GM13977 (cell line): Measurements from ENCODE around the gene CAMKMT.

Experiments
- DNase-seq: peaks from one replicate; pipeline ENCODE4 v3.0.0; 2012; ENCODE audit warnings: low spot score
- CTCF ChIP-seq: IDR thresholded peaks from 2 replicates; pipeline ENCODE4 v1.5.1; 2012; ENCODE audit warnings: mild to moderate bottlenecking, control low read depth; ENCODE audit not compliant: insufficient read depth; ENCODE audit errors: extremely low read depth, missing control alignments
- in situ Hi-C: fragments of 300-500 bp; cut with MboI; formaldehyde crosslinking; loops from one replicate; pipeline ENCODE4 v1.12.0; 2022; ENCODE audit warnings: low sequenced_read_pairs, low pct_unique_long_range_greater_than_20kb, mixed read lengths, inconsistent platforms; ENCODE audit not compliant: unreplicated experiment

Gene CAMKMT

GRCh38 chr2:44361330-44362206 is at the start of gene CAMKMT, which contains the start of gene PREPL:
Gene CAMKMT (plus strand): TSS chr2:44361947.
Gene PREPL (minus strand): TSS chr2:44361494. CDS start chr2:44346342, 15,152 bp downstream.
- TF ChIP-seq CTCF = no peak
- DNase-seq = peak; percentile 94
- in situ Hi-C loops = no loop called here

- no peak for DNase-seq
- in situ Hi-C loops = no loop called here
- TF ChIP-seq CTCF = no peak
These were observed 47.4 kb upstream of the CAMKMT start for GRCh38 chr2:44314362-44314761.

DNA sequence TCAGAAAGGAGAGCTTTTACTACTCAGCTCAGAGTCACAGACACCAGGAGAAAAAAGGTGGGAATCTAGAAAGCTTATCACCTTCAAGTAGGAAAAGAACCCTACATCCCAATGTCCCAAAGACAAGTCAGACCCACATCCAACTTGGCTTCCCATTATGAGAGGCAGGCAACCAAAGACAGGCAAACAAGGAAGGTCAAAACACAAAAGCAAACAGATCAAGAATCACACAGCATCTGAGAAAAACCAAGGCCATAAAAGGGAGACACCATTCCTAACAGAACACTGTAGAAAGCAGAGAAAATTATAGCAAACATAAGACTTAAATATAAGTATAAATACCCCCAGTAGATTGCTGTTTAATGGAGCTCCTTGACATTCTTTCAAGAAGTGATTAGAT is 45.8 kb upstream of the CAMKMT start:
- TF ChIP-seq CTCF = no peak
- in situ Hi-C loops = no loop called here

GRCh38 chr2:44320832-44321231 is 40.9 kb upstream of the CAMKMT start:
- DNase-seq = no peak
- TF ChIP-seq CTCF = no peak
- in situ Hi-C loops = no loop called here

More for the DNA sequence above, 45.8 kb upstream of the CAMKMT start:
- DNase-seq = no peak

DNA sequence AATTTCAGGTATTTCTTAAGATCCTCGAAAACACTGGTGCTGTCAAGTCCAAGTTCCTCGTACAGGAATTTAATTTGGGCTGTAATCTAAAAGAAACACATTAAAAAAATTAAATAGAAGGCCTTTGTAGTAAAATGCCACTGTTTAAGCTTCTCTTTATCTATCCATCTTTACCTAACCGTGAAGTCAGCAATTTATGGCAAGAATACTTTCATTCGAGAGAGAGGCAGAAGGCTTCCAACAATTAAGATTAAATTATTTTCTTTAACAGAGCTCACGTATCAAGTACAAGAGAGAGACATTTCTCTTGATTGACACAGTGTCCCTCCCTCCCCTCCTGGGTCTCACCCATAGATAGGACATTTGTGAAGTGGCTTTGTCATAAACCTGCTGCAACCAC is 40.4 kb upstream of the CAMKMT start:
- no peak for DNase-seq
- TF ChIP-seq CTCF = no peak
- in situ Hi-C loops = no loop called here

GRCh38 chr2:44324971-44325426 is 36.7 kb upstream of the CAMKMT start:
- no peak for TF ChIP-seq CTCF
- in situ Hi-C loops = no loop called here
- DNase-seq = no peak
